Measurements from ENCODE around the gene NXF3. TPM values are rescaled to one million over a fixed set of nuclear protein-coding genes. Genes with fewer than 3 reads are reported as not detected.
"Not testable (repeated sequence)": the region's sequence is repeated elsewhere in the genome, so short reads cannot be mapped to it uniquely, and the experiment has no call there.

NXF3 gene
- total RNA-seq, 1 experiment from 2014 or later, result not detected

DNA sequence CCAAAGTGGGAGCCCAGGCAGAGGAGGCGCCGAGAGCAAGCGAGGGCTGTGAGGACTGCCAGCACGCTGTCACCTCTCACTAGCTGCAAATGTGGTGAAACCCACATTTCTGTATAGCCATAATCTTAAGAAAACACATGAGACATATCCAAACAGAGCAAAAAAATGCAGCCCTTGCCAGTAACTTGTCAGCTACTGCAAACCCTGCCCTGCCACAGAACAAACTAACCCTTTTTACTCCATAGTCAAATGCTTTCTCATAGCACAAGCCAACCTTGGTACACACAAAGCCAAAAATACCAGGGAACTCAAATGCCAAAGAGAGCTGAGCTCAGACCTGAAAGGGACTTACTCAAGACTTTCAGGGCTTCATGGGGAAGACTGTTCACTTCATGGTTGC, 14.9 kb upstream of the NXF3 start:
- peaks cover 22% of the 10 kb centered on the region for H3K27me3 Mint-ChIP-seq (ENCODE audit: insufficient read depth, unreplicated experiment)
- no peak overlapping the region for H3K27ac Mint-ChIP-seq (ENCODE audit: low read depth, unreplicated experiment)

DNA sequence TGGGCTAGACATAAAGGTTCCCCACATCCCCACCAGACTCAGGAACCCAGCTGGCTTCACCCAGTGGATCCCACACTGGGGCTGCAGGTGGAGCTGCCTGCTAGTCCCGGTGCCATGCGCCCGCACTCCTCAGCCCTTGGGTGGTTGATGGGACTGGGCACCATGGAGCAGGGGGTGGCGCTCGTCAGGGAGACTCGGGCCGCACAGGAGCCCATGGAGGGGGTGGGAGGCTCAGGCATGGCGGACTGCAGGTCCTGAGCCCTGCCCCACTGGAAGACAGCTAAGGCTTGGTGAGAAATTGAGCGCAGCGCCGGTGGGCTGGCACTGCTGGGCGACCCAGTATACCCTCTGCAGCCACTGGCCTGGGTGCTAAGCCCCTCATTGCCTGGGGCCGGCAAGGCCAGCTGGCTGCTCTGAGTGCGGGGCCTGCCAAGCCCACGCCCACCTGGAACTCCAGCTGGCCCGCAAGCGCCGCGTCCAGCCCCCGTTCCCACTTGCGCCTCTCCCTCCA, 14.3 kb upstream of the NXF3 start:
- H3K36me3 Mint-ChIP-seq (ENCODE audit: insufficient read depth, unreplicated experiment); CTCF ChIA-PET: not testable (repeated sequence)
- POLR2A ChIA-PET, result interaction anchor here (0.6 kb wide), 1 partner anchor 220 kb away, joined by 3 read pairs; no protein-coding TSS in a partner anchor

More for the DNA sequence above, 14.9 kb upstream of the NXF3 start:
- no TSS peak for BruUV-seq (replicated peaks)
- no peak for DNase-seq (ENCODE audit: unreplicated experiment)
- Mint-ChIP-seq H3K4me3 (ENCODE audit: unreplicated experiment) (no peak overlapping the region), H3K36me3 (ENCODE audit: insufficient read depth, unreplicated experiment) (no peaks in the 10 kb centered on the region), H3K9me3 (ENCODE audit: unreplicated experiment) (peaks cover 15% of the 10 kb centered on the region), H3K4me1 (ENCODE audit: insufficient read depth, unreplicated experiment) (no peaks in the 10 kb centered on the region)
- TF ChIP-seq, protein P1, sequence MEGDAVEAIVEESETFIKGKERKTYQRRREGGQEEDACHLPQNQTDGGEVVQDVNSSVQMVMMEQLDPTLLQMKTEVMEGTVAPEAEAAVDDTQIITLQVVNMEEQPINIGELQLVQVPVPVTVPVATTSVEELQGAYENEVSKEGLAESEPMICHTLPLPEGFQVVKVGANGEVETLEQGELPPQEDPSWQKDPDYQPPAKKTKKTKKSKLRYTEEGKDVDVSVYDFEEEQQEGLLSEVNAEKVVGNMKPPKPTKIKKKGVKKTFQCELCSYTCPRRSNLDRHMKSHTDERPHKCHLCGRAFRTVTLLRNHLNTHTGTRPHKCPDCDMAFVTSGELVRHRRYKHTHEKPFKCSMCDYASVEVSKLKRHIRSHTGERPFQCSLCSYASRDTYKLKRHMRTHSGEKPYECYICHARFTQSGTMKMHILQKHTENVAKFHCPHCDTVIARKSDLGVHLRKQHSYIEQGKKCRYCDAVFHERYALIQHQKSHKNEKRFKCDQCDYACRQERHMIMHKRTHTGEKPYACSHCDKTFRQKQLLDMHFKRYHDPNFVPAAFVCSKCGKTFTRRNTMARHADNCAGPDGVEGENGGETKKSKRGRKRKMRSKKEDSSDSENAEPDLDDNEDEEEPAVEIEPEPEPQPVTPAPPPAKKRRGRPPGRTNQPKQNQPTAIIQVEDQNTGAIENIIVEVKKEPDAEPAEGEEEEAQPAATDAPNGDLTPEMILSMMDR (IDR thresholded peaks at IDR 0.05; ENCODE audit: unreplicated experiment), result no peak
- ChIA-PET POLR2A (no interaction called here), CTCF (no interaction called here)
- intact Hi-C loops (cut with micrococcal nuclease), result no loop called here

DNA sequence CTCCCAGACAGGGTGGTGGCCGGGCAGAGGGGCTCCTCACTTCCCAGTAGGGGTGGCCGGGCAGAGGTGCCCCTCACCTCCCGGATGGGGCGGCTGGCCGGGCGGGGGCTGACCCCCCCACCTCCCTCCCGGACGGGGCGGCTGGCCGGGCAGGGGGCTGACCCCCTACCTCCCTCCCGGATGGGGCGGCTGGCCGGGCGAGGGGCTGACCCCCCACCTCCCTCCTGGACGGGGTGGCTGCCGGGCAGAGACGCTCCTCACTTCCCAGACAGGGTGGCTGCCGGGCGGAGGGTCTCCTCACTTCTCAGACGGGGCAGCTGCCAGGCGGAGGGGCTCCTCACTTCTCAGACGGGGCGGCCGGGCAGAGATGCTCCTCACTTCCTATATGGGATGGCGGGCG, 11.4 kb upstream of the NXF3 start:
- H3K9me3 Mint-ChIP-seq (ENCODE audit: unreplicated experiment), result peaks cover 14% of the 10 kb centered on the region
- intact Hi-C loops (cut with micrococcal nuclease); H3K4me1 Mint-ChIP-seq (ENCODE audit: insufficient read depth, unreplicated experiment); BruUV-seq (replicated peaks); H3K4me3 Mint-ChIP-seq (ENCODE audit: unreplicated experiment); H3K36me3 Mint-ChIP-seq (ENCODE audit: insufficient read depth, unreplicated experiment); POLR2A ChIA-PET; CTCF ChIA-PET; DNase-seq (ENCODE audit: unreplicated experiment); H3K27ac Mint-ChIP-seq (ENCODE audit: low read depth, unreplicated experiment): not testable (repeated sequence)
- peaks cover 13% of the 10 kb centered on the region for H3K27me3 Mint-ChIP-seq (ENCODE audit: insufficient read depth, unreplicated experiment)

More for the DNA sequence above, 14.3 kb upstream of the NXF3 start:
- Mint-ChIP-seq H3K9me3 (ENCODE audit: unreplicated experiment) (peaks cover 15% of the 10 kb centered on the region), H3K27me3 (ENCODE audit: insufficient read depth, unreplicated experiment) (peaks cover 17% of the 10 kb centered on the region)
- H3K27ac Mint-ChIP-seq (ENCODE audit: low read depth, unreplicated experiment); intact Hi-C loops (cut with micrococcal nuclease); H3K4me1 Mint-ChIP-seq (ENCODE audit: insufficient read depth, unreplicated experiment); H3K4me3 Mint-ChIP-seq (ENCODE audit: unreplicated experiment); BruUV-seq (replicated peaks); DNase-seq (ENCODE audit: unreplicated experiment): not testable (repeated sequence)

DNA sequence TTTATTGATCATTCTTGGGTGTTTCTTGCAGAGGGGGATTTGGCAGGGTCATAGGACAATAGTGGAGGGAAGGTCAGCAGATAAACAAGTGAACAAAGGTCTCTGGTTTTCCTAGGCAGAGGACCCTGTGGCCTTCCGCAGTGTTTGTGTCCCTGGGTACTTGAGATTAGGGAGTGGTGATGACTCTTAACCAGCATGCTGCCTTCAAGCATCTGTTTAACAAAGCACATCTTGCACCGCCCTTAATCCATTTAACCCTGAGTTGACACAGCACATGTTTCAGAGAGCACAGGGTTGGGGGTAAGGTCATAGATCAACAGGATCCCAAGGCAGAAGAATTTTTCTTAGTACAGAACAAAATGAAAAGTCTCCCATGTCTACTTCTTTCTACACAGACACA, 10.9 kb upstream of the NXF3 start:
- intact Hi-C loops (cut with micrococcal nuclease); POLR2A ChIA-PET; BruUV-seq (replicated peaks); H3K4me1 Mint-ChIP-seq (ENCODE audit: insufficient read depth, unreplicated experiment); H3K36me3 Mint-ChIP-seq (ENCODE audit: insufficient read depth, unreplicated experiment); H3K27ac Mint-ChIP-seq (ENCODE audit: low read depth, unreplicated experiment); H3K4me3 Mint-ChIP-seq (ENCODE audit: unreplicated experiment); DNase-seq (ENCODE audit: unreplicated experiment); H3K9me3 Mint-ChIP-seq (ENCODE audit: unreplicated experiment): not testable (repeated sequence)
- CTCF ChIA-PET, result interaction anchor here (0.6 kb wide), 1 partner anchor 119 kb away, joined by 3 read pairs; no protein-coding TSS in a partner anchor
- peaks cover 18% of the 10 kb centered on the region for H3K27me3 Mint-ChIP-seq (ENCODE audit: insufficient read depth, unreplicated experiment)

DNA sequence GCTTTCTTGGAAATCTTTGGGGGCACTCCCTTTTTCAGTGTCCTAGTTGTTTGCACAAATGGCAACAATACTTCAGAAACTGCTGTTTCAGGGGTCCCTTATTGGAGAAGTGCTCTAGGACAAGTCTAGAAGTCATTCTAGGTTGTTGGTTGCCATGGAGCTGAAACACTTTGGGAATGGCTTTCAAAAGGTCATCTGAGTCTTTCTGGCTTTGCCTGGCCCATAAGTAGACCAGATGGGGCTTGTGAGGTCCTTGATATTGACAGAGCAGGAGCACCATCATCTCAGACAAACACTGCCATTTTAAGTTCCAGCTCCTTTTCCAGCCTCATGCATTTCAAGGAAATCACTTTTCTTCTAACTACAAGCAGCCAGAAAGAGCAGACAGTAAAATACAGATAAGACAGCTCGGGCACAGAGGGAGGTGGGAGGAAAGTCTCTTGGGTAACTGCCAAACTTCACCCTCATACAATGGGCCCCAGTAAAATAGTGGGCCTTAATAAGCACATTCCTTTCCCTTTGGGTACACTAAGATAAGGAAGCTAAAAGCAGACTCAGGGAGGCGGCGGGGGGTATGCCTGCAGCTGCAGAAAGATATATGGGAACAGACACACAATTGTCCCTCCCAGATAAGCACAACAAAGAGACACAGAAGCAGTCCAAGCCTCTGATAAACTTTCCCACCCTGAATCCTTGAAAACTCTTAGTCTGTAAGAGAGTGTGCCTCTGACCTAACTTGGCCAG, 8.5 kb upstream of the NXF3 start:
- no peak for DNase-seq (ENCODE audit: unreplicated experiment)
- no peaks in the 10 kb centered on the region for H3K9me3 Mint-ChIP-seq (ENCODE audit: unreplicated experiment)
- POLR2A ChIA-PET, result no interaction called here
- no peak overlapping the region for H3K4me3 Mint-ChIP-seq (ENCODE audit: unreplicated experiment)
- intact Hi-C loops (cut with micrococcal nuclease), result no loop called here
- H3K36me3 Mint-ChIP-seq (ENCODE audit: insufficient read depth, unreplicated experiment), result peaks cover 5% of the 10 kb centered on the region
- H3K4me1 Mint-ChIP-seq (ENCODE audit: insufficient read depth, unreplicated experiment), result no peaks in the 10 kb centered on the region
- TF ChIP-seq, protein P1 (IDR thresholded peaks at IDR 0.05; ENCODE audit: unreplicated experiment), result no peak
- H3K27me3 Mint-ChIP-seq (ENCODE audit: insufficient read depth, unreplicated experiment), result peaks cover 35% of the 10 kb centered on the region
- no peak overlapping the region for H3K27ac Mint-ChIP-seq (ENCODE audit: low read depth, unreplicated experiment)
- BruUV-seq (replicated peaks), result no TSS peak
- CTCF ChIA-PET, result no interaction called here
